COLO829 (cell line): ENCODE results near the gene PTPMT1.
A peak's percentile ranks its signal among the peaks of the same experiment; 100 is the strongest.

ENCODE experiments used
- DNase-seq: peaks from one replicate; pipeline ENCODE4 v3.0.0; 2012; ENCODE audit warnings: low spot score

Gene PTPMT1

DNA sequence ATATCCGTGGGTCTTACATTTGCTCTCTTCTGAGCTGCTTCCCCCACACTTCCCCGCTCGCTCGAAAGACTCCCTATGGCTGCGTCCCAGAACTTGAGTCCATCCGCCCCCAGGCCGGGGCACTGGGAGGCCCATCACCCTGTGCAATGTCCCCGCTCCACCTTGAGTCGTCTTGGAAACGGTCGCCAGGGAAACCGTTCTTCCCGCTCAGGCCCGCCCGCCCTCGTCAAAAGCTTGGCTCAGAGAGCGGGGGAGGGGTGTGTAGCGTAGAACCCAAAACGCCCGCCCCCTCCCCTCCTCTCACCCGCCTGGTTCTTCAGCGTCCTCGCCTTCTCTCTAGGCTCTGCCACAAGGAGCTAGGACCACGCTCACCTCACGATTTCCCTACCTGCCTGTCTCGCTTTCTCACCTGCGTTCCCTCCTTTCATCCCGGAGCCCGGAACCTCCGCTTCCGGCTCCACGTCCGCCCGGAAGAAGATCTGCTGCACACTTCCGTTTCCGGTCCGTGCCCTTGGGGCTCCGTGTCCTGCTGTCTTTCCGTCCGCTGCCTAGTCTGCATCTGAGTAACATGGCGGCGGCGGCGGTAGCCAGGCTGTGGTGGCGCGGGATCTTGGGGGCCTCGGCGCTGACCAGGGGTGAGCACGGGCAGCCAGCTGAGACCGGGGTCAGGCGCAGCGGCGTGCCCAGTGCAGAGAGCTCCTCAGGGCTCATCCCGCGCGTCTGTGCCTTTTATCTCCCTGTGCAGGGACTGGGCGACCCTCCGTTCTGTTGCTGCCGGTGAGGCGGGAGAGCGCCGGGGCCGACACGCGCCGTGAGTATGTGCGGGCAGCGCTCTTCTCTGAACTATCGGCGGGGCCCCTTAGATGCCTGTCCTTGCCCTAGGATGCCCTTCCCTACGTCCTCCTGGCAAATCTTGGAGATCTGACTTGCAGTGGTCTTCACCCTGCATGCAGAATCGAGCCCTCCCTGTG, 13.4 kb downstream of the PTPMT1 start, which contains the start of the genes KBTBD4 and NDUFS3:
Gene KBTBD4, minus strand, starts transcription at position 447 of the 971 bp plus-strand sequence. Its CDS starts 19 bp downstream, at position 428.
Gene NDUFS3, plus strand, starts transcription at position 551 of the 971 bp plus-strand sequence. Its CDS starts 18 bp downstream, at position 569.
- peak; percentile 95 for DNase-seq

DNA sequence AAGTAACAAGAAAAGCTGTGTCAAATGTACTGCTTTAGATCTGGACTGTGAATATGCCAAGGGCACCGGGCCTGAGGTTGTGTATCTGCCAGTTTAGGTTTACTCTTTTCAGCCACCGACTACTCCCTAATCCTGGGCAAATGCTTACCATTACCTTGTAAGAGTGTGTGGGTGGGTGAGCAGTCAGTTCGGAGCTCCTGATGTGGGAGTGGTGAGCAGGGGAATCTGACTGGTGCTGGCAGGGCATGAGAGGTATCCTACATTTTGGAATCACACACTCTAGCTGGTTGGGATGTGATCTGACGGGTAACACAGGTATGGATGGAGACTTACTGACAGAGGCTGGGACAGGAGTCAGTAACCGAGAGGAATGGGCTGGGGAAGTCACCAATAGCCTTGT, 18.4 kb downstream of the PTPMT1 start:
- no peak for DNase-seq

DNA sequence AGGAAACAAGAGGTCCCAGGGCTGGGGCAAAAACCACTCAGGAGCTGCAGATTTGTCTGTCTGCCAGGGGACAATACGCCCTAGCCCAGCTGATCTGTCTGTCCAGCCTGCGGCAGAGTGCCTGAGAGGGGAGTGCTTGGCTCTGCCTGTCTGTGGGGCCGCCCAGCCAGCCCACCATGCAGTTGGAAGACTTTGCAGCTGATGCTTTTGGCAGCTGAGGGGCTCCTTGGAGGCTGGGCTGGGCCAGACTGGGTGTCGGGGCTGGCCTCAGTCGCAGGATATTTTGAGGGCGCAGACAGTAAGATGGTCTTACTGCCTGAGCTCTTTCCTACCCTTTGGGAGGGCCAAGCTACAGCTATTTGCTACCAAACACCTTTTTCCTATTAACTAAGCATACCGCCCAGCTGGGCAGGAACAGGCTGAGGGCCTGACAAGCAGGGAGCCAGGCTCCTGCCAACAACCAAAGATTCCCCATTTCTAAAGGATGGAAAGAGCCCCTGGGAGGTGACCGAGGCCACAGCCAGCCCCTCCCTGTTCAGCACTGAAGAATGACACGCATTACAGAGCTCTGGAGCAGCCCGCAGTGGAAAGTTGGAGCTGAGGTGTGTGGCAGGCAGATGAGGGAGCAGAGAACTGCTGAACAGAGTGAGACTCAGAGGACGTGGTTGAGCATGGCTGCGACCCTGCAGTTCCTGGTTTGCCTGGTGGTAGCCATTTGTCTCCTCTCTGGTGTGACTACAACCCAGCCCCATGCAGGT, 20.9 kb downstream of the PTPMT1 start, which contains the start of gene FAM180B:
Gene FAM180B, plus strand, starts transcription at position 581 of the 758 bp plus-strand sequence. Its CDS starts 91 bp downstream, at position 672.
- no peak for DNase-seq

DNA sequence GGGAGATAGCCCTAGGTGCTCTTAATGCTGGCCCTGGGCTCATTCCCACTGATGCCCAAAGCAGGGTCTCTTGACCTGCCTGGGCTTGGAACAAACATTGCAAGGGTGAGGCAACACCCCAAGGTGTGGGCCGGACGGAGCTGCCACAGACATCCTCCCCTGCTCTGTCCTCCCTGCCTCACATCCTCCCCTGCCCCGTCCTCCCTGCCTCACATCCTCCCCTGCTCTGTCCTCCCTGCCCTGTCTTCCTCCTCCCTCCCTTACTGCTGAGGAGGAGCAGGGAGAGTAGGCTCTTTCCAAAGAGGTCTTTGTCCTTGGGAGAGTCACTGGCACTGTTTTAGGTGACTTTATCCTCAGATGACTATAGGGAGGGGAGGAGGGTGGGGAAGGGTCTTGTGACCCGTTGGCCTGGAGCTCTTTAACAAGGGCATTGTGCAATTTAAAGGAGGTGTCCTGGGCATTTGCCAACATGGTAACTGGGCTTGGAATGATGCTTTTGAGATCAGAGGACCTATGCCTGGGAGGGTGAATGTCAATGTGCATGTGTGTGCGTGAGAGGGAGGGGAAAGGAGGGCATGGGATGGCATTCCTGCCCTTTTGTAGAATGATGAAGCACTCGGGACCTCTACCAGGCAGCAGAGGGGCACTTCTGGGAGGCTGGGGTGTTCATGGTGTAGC, 21.8 kb downstream of the PTPMT1 start:
- DNase-seq = peak; percentile 74

DNA sequence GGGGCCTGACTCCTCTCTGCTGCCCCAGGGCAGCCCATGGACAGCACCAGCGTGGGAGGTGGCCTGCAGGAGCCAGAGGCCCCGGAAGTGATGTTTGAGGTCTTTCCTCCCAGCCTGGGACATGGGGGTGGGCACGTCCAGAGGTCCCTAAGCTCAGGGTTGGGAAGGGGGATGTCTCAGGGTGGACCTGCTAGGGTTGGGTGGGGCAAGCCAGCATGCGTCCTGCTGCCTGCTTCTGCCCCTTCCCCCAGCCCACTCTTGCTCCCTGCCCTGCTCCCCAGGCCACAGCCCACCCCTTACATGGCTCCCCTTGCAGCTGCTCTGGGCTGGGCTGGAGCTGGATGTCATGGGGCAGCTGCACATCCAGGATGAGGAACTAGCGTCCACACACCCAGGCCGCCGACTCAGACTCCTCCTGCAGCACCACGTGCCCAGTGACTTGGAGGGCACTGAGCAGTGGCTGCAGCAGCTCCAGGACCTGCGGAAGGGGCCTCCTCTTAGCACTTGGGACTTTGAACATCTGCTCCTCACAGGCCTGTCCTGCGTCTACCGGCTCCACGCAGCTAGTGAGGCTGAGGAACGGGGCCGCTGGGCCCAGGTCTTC, 22.4 kb downstream of the PTPMT1 start:
- DNase-seq = peak; percentile 41

DNA sequence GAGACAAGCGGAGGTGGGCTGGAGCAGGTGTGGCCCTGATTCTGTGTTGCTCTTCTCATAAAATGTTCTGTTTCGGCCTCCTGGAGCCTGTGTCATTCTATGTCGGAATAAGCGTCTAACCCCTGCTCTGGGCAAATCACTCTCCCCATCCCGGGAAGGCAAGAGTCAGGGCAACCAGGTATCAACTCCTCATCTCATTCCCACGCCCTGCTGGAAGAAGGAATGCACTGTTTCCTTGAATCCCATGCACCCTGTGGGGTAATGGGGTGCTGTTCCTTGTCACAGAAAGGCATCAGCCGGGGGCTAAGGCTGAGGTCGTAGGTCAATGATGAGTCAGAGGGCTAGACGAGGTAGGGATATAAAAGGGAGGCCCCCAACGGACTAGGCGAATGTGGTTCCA, 23.7 kb downstream of the PTPMT1 start:
- DNase-seq = no peak

DNA sequence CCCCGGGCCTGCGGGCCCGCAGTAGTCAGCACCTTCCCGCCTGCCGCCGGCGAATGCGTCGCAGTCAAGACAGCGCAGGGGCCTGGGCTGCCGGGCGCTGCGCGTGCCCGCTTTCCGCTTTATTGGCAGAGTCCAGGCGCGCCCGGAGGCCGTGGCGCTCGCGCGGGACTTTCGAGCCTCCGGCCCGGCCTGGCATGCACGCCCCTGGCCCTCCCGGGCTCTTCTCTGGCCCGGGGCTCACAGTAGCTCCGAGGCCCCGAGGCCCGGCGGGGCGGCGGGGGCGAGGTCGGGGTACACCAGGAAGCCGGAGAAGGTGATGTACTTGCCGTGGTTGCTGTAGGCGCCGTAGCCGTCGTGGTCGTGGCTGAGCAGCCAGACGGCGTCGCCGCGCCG, 24.2 kb downstream of the PTPMT1 start:
- no peak for DNase-seq

DNA sequence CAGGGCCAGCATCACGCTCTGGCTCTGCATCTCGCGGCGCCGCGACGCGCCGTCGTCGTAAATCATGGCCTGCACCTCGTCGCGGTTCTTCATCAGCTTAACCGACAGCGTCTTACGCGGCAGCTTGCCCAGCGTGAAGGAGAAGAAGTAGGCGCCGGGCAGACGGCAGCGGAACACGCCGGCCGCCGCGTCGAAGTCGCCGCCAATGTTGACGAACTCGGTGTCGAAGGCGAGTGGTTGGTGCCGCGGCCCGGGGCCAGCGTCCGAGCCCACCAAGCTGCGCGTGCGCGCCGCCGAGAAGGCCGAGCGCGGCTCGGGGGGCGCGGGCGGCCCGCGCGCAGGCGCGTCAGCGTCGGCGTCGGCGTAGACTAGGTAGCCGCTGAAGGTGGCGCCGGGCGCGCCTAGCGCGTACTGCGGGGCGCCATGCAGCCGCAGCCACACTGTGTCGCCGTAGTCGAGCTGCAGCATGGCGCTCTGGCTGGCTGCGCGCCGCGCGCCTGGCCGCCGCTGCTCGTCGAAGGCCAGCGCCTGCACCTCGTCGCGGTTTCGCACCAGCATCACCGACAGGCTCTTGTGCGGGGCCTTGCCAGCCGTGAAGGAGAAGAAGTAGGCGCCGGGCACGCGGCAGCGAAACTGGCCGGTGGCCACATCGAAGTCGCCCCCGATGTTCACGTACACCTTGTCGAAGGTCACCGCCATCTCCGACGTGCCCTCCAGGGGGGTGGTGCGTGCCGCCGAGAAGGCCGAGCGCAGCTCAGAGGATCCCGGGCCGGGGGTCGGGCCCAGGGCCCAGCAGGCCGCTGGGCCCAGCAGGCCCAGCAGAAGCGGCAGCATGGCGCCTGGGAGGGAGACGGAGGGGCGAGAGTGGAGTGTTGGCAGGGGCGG, 24.8 kb downstream of the PTPMT1 start:
- DNase-seq = no peak

DNA sequence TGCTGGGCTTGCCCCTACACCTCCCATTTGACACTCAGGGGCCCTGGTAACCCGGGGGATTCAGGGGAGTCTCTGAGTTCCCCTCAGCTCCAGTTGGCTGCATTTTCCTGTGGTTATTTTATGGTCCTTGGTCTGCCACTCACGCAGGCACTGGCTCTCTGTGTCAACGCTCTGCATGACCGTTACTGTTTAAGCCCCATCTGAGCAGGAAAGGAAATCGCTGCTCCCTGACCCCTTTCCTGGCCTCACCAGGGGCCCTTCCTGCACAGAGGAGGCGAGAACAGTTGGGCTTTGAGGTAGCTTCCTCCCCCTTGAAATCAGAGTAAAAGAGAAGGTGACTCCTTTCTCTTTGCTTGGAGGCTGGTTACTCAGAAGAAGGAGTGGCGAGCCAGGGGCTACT, 26.4 kb downstream of the PTPMT1 start:
- no peak for DNase-seq

DNA sequence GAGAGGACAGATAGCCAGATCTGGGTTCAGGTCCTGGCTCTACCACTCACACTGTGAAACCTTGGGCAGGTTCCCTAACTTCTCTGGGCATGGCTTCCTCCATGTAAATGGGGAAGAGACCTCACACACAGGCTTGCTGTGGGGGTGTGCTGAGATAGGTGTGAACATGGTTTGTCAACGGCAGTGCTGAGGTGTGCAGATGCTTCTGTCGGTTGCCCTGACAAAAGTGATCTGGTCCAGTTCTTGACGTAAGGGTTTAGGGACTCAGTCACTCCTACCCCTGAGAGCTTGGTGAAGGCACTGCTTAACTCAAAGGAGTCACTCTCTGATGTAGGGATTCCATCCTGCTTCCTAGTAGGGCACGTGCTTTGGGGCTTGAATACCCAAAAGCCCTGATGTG, 26.9 kb downstream of the PTPMT1 start:
- DNase-seq = no peak

DNA sequence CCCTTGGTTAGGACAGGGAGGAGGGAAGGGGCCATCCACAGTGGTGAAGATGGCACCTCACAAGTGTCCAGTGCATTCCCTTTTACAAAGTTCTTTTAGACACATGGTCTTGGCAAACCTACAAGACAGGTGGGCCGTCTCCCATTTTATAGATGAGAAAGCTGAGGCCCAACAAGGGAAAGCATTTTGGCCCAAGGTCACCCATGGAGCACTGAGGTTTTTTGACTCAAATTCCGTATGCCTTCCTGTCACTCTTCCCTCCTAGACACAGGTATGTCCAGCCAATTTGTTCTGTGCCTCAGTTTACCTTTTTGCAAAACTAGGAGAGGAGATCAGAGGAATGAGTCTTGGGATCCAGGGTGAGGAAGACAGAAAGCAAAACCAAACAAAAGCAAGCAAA, 27.6 kb downstream of the PTPMT1 start:
- no peak for DNase-seq

DNA sequence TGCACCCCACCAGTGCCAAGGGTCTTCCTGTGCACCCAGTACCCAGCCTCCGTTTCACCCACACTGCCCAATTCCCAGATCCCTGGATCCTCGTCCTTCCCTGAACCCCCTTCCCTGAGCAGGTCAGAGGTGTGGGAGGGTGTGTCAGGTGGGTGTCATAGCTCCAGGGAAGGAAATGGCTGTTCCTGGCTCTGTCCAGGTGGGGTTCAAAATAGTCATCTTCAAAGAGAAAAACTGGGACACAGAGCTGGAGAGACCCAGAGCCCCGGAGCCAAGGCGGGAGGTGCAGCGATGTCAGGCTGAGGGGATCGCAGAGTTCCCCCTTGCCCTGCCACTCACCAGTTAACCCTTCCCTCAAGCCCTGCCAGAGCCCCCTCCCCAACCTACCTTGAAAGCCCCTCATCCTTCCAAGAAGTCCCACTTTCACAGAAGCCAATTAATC, 28.1 kb downstream of the PTPMT1 start:
- no peak for DNase-seq

DNA sequence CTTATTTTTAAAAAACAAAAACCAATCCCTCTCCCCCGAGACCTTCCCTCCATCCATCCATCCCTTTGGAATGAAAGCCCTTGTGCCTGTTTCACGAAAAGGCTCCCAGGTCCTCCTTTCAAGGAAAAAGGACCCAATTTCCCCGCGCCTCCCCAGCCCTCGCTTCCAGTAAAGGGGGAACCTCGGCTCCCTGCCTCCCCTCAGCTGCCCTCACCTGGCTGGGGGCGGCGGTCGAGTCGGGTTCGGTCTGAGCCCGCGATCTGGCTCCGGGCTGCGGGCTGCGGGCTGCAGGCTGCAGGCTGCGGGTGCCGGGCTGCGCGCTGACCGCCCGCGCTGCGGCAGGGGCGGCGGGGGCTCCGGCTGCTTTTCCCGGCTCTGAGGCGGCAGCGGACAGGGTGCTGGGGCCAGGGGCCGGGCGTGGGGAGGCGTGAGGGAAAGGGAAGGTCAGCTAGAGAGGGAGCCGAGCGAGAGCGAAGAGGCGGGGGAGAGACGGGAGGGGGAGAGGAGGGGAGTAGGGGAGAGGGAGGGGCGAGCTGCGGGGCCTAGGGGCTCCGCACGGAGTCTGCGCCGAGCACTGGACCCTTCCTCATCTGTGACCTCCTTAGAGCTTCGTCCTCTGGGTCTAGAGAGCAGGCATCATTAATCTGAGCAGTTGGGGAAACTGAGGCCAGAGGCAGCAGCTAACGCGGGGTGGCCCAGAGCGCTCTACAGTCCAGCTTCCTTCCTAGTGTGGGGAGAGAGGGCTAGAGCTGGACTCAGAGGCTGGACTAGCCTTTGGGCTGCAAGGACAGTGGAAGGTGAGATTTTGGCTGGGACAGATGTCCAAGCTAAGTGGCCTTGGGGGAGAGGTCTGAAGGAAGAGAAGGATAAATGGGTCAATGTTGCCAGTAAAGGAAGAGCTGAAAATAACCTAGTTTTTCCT, 28.8 kb downstream of the PTPMT1 start, which contains the start of gene C1QTNF4:
Gene C1QTNF4, minus strand, starts transcription at position 478 of the 922 bp plus-strand sequence. CDS start 3,601 bp downstream, outside the sequence.
- DNase-seq = no peak

DNA sequence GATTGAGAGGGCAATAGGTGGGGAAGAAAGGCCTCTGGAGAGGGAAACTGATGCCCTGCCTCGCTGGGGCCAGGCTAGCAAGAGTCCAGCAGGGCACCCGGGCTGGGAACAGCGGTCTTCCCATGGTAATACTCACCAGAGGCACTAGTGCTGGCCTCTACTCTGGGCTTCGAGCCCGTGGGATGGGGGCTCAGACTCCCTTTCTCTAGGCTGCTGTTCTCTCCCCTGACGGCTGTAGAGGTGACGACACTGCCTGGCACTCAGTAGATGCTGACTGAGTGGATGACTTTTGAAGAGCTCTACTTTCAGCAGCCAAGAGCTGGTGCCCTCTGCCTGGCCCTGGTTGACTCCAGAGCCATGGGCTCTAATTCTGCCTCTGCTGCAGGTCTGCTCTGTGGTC, 29.6 kb downstream of the PTPMT1 start:
- DNase-seq = no peak

DNA sequence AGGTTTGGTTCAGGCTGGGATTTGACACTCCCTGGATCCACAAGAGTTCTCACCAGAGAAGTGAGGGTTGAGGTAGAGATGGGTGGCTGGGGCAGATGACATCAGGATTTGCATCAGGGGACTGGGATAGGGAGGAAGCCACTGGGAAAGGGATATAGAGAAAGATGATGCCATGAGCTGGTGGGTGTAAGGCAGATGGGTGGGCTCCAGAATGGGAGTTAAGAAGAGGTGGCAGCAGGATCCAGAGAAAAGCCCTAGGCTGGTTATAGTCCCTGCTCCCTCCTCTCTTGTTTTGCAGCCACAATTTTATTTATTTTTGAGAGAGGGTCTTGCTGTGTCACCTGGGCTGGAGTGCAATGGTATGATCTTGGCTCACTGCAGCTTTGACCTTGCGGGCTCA, 30.6 kb downstream of the PTPMT1 start:
- DNase-seq = no peak

DNA sequence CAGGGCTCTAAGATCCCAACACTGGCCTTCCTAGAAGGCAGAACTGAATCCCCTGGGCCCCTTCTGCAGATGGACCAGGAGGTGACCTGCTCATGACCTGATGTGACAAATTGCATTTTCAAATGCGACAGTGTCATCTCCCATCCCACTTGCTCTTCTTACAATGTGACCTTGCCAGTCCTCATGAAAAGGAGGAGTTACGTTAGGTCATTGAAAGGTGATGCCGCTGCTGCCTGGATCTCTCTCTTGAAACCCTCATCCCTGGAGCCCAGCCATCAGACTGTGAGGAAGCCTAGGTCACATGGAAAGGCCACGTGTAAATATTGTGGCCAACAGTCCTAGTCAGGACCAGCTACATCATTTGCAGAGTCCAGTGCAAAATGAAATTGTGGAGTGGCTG, 34.5 kb downstream of the PTPMT1 start:
- no peak for DNase-seq

DNA sequence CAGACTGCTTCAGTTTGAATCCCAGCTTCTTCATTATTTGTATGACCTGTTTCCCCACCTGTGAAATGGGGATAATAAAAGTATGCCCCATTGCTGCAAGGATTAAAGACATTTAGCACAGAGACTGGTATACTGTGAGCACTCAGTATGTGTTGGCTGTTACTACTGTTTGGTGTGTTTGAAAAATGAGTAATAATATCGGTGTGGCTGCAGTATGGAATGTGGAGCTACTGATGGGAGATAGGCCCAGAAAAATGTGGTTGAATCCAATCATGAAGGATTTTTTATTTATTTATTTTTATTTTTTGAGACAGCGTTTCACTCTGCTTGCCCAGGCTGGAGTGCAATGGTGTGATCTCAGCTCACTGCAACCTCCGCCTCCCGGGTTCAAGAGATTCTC, 37.9 kb downstream of the PTPMT1 start:
- DNase-seq = no peak

DNA sequence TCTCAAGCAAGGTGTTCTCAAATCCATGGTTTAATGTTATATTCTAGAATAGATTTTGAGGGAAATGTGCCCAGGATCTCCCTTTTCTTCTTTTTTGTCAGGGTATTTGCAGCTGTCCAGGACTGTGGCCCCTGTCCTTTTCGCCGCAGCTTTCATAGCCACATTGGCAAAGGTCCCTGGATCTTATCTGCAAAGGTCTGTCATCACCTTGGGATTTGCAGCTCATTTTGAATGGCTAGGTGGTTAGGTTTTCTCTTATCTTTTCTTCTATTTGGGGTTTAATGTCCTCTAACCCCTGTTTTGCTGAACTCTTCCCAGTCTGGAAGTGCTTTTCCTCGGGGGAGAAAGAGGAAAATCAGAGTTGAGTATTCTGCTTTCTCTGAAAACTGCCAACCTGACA, 40.5 kb downstream of the PTPMT1 start:
- DNase-seq = no peak

DNA sequence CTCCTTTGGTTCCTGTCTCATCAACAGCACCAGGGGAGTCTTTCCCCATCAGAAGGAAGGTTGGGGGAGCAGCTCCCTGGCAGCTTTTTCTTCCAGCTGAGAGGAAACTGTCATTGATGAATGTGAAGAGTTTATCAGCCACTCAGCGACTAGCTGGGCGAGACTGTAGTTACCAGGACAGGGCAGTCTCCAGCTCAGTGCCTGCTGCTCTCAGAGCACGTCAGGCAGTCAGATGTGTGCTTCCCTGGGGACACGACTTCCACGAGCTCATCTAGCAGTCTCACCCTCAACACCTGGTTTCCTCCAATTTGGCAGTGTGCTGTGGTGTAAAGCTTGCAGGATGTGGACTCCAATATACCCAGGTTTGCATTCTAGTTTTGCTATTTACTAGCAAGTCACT, 41.3 kb downstream of the PTPMT1 start:
- no peak for DNase-seq
